ENCODE data around the gene UBAP2L. TPM values are rescaled to one million over a fixed set of nuclear protein-coding genes. Genes with fewer than 3 reads are reported as not detected.
A peak's percentile ranks its signal among the peaks of the same experiment; 100 is the strongest.

UBAP2L gene
- total and polyA plus RNA-seq, 11 donors: 57.4 to 142 (median 97.6) TPM

DNA sequence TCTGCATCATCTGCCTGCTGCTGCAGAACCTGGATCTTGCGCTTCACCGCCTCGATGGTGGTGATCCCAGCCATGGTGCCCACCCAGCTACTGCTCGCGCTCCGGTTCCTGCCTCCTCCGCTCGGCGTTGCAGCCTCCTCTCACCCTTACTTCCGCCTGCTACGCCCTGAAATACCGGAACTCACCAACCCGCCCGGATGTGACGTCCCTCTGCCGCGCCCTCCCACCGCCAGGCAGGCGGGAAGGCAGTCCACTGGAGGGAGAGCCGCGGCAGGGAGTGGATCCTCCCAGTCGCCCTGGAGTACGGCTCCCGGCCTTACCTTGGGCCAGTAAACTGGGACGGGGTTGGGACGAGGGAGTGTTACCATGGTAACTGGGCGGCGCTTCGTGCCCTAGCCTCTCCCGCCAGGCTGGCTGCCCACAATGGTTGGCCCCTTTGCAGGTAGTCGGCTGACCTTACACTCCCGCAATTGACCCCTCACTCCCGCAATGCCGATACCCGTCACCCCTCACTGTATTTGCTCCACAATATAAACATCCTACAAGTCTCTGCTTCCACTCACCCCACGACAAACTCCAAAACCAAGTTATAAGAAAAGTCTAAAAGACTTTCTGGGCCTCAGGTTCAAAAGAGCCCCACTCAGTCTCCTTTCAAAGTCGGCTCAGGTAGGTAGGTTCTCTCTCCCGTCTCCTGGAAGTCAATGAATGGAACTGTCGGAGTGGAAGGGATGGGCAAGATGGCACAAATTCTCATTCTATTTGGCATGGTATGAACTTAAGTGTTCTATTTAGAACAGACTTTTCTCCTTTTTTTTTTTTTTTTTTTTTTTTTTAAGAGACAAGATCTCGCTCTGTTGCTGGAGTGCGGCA, 37.5 kb upstream of the UBAP2L start:
- intact Hi-C loops (cut with DNase I): loop anchor here in 3 of 10 donors (2.0 to 10.0 kb wide), 3 partner anchors 38 to 188 kb away; partner anchors contain the start of genes RPS27 (in 2 of the 3), HAX1 (in 1 of the 3) and UBAP2L (in 1 of the 3)
- DNase-seq (peak; percentile 95 to 97 (median 96)), ATAC-seq (peak; percentile 95 to 98 (median 97))
- Histone ChIP-seq H3K4me3 (peak overlapping the region; percentile 84 to 100 (median 96)), H3K9me3 (no peaks in the 10 kb centered on the region), H3K4me1 (peaks cover 8 to 47% (median 42%) of the 10 kb centered on the region in 12 donors), H3K36me3 (peaks cover 0 to 28% (median 0%) of the 10 kb centered on the region in 9 donors), H3K27ac (peak overlapping the region; percentile 19 to 98 (median 94)), H3K27me3 (no peaks in the 10 kb centered on the region)
- 6 to 14% (median 7%) methylated on average over 21 to 41 of the region's 41 CpGs for WGBS, 4 donors
- TF ChIP-seq, protein P1, sequence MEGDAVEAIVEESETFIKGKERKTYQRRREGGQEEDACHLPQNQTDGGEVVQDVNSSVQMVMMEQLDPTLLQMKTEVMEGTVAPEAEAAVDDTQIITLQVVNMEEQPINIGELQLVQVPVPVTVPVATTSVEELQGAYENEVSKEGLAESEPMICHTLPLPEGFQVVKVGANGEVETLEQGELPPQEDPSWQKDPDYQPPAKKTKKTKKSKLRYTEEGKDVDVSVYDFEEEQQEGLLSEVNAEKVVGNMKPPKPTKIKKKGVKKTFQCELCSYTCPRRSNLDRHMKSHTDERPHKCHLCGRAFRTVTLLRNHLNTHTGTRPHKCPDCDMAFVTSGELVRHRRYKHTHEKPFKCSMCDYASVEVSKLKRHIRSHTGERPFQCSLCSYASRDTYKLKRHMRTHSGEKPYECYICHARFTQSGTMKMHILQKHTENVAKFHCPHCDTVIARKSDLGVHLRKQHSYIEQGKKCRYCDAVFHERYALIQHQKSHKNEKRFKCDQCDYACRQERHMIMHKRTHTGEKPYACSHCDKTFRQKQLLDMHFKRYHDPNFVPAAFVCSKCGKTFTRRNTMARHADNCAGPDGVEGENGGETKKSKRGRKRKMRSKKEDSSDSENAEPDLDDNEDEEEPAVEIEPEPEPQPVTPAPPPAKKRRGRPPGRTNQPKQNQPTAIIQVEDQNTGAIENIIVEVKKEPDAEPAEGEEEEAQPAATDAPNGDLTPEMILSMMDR (IDR thresholded peaks at IDR 0.05): peak in 3 of 12 donors; percentile 16 to 24 (median 18)
- peak; percentile 18 to 97 for TF ChIP-seq POLR2A (IDR thresholded peaks at IDR 0.05)

GRCh38 chr1:154186177-154186576, 34.6 kb upstream of the UBAP2L start:
- Histone ChIP-seq H3K27me3 (no peaks in the 10 kb centered on the region), H3K9me3 (no peaks in the 10 kb centered on the region), H3K4me1 (peaks cover 0 to 23% (median 15%) of the 10 kb centered on the region in 12 donors), H3K27ac (no peak overlapping the region), H3K36me3 (no peaks in the 10 kb centered on the region), H3K4me3 (no peak overlapping the region)
- TF ChIP-seq, protein P1 (IDR thresholded peaks at IDR 0.05): peak in 10 of 12 donors; percentile 15 to 51 (median 35)
- no peak for TF ChIP-seq POLR2A (IDR thresholded peaks at IDR 0.05)
- peak in 1 of 5 donors; percentile 38 for DNase-seq
- intact Hi-C loops (cut with DNase I): loop anchor here in 2 of 10 donors (10.0 kb wide), 1 partner anchor 191 kb away; the partner anchor contains the start of gene RPS27 (in 2 of the 2)
- 48 to 70% (median 57%) methylated on average over 1 of the region's 1 CpG for WGBS, 4 donors
- ATAC-seq: no peak

DNA sequence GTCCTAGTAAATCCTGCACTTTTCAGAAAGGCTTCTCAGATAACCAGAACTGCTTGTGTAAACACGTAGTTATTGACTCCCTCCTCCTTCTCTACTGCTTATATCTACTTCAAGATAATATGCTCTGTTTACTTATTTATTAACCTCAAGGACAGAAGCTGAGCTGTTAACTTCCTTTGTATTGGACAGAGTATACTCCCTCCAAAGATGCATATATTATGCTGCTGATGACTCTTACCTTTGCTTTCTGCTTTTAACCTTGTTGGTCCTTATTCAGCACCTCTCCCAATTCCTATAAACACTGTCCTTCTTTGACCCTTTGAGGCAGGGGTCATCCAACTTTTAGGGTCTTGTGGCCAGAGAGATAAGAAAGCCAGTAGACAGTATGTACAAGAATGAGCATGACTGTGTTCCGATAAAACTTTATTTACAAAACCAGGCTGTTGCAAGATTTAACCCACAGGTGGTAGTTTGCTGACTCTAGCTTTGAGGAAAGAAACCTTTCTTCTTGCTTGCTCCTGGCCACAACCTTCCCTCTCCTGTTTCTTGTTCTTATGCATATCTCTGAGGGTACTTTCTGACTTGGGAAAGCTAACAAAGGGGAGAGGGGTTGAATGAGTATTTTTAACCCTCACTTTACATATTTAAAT, 33.8 kb upstream of the UBAP2L start:
- H3K4me3 ChIP-seq: no peak overlapping the region
- no peaks in the 10 kb centered on the region for H3K36me3 ChIP-seq
- H3K27me3 ChIP-seq: no peaks in the 10 kb centered on the region
- ATAC-seq (no peak), DNase-seq (no peak)
- intact Hi-C loops (cut with DNase I): loop anchor here in 2 of 10 donors (10.0 kb wide), 1 partner anchor 192 kb away; the partner anchor contains the start of gene RPS27 (in 2 of the 2)
- TF ChIP-seq, protein P1 (IDR thresholded peaks at IDR 0.05): no peak
- TF ChIP-seq POLR2A (IDR thresholded peaks at IDR 0.05): no peak
- H3K9me3 ChIP-seq: no peaks in the 10 kb centered on the region
- 32 to 43% (median 40%) methylated on average over 2 of the region's 2 CpGs for WGBS, 4 donors
- peaks cover 0 to 23% (median 8%) of the 10 kb centered on the region in 12 donors for H3K4me1 ChIP-seq
- H3K27ac ChIP-seq: no peak overlapping the region

Data from heart left ventricle (tissue), 16 donors.